SK-MEL-5 (cell line): ENCODE results near the gene GAD1. TPM values are rescaled to one million over a fixed set of nuclear protein-coding genes. Genes with fewer than 3 reads are reported as not detected.

Experiments
- DNase-seq: peaks from one replicate; pipeline ENCODE4 v3.0.0-alpha.2; 2016; ENCODE audit warnings: low read depth, low spot score
- in situ Hi-C: cut with HindIII; loops from 2 replicates; pipeline ENCODE4 v1.10.0; 2016; ENCODE audit warnings: low sequenced_read_pairs, high pct_unique_total_duplicates, low pct_unique_long_range_greater_than_20kb
- total RNA-seq: library from RNA; depleted of rRNA; stranded (reverse); fragments of >200 nt; shearing (Covaris generic); gene quantifications from 2 replicates; pipeline ENCODE4 v1.2.3, GENCODE V29; 2014

Gene GAD1
- total RNA-seq, 1 experiment from 2014 or later = 18.1 TPM

DNA sequence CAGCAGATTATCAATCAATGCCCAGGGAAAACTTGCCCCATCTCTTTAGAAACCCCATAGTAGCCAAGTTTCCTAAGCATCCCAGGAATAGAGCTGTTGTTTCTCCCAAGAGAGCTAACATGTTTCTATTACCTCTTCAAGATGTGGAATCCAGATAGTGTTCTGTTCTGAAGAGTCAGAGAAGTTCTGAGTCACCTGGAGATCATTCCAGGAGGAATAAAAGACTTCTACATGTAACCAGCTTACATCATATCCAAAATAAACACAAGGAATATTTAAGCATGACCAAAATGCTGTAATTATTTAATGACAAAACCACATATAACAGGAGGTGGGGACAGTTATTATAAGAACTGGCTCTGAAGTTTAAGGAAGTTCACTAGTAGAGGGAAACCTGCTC lies 61.4 kb downstream of the GAD1 start:
- DNase-seq = no peak
- in situ Hi-C loops = no loop called here

- in situ Hi-C loops = no loop called here
- peak; percentile 21 for DNase-seq
These were observed 61.8 kb downstream of the GAD1 start for GRCh38 chr2:170878505-170878904.

DNA sequence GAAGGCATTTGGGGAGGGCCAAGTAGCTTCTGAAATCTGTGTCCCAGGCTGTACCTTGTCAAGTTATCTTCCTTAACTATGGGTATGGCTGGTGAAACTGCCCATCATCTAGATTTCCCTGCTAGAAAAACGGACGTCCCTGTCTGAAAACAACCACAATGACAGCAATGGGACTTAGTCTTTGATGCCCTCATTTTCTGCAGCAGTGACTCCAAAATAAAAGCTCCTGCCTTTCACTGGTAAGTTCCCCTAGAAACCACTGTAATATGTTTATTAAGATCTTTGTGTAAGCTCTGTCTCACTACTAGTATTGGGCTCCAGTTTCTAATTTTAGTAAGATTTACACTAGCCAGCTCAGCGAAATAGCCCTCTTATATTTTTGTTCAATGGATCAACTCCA lies 65.2 kb downstream of the GAD1 start:
- in situ Hi-C loops = no loop called here
- no peak for DNase-seq

GRCh38 chr2:170882758-170883157 lies 66.1 kb downstream of the GAD1 start:
- no peak for DNase-seq
- in situ Hi-C loops = no loop called here

GRCh38 chr2:170883683-170884082 lies 67.0 kb downstream of the GAD1 start:
- in situ Hi-C loops = no loop called here
- no peak for DNase-seq

DNA sequence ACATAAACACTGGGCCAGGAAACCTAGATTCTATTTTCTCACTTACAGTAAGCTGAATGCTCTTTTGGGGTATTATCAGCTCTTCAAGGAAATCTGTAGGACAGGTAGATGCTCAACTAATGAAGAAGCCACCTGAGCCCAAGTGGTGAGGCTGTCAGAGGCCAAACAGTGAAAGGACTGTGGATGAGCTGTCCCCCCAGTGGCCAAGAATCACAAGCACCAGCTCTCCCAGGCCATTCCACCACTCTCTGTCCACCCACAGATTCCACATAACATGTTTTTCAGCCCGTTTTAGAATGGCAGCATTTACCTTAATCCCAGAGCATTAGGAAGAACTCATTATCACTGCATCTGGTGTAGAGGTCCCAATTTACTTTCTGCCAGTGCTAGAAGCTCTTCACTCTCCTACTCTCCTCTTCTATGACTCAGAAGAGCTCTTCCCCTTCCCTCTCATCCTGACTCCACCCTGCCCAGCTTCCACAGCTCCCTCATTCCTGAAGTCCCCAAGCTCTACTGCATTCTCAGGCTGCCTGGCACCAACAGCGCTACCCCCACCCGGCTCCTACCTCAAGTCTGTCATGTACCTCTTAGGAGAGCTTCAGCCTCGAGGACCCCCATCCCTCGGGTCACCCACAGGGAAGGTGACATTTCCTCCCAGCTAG lies 68.6 kb downstream of the GAD1 start:
- DNase-seq = no peak
- in situ Hi-C loops = no loop called here

DNA sequence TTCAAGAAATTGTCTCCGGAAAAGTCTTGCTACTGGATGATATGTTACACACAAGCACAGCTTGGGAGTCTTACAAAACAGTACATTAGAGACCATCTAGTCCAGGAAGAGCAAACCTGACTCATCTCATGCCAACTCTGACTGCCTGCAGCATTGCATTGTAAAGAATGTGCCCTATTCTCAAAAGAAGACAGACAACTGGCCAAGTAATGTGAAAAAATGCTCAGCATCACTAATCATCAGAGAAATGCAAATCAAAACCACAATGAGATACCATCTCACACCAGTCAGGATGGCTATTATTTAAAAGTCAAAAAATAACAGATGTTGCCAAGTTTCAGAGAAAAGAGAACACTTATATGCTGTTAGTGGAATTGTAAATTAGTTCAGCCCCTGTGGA lies 69.7 kb downstream of the GAD1 start:
- DNase-seq = peak; percentile 14
- in situ Hi-C loops = no loop called here

DNA sequence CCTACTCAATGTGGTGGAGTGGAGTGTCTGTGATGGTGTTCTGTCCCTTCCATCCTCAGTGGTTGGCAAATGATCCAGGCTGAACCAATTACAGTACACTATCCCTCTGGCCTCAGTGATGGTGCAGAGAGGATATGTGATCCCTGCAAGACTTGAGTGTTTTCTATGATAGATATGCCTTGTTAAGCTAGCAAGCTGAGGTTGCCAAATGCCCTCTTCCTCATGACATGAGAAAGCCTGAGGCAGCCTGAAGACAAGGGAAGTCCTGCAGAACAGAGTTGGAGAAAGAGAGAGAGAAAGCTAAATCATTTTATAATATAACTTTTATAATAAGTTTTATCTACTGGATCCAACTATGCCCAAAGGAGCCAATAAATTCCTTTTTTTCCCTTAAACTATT lies 70.8 kb downstream of the GAD1 start:
- in situ Hi-C loops = no loop called here
- peak; percentile 39 for DNase-seq

- no peak for DNase-seq
- in situ Hi-C loops = no loop called here
These were observed 71.2 kb downstream of the GAD1 start for GRCh38 chr2:170887896-170888295.

DNA sequence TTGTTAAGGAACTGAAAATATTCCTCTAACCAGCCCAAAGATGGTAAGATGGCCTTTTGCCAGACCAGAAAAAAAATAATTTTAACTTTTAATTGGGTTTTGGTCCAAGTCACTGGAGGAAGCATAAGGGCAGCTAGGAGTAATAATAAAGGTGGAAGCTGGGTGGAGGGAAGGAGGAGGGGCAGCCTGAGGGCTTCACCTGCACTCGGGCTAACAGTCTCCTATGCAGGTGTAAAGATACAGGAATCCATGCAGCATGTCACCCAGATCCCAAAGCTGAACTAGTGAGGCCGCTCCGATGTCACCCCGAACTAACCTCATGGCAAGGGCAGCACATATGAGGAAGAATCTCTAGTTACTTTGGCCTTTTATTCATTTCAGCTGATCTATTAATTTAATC lies 75.2 kb downstream of the GAD1 start:
- DNase-seq = no peak
- in situ Hi-C loops = no loop called here

GRCh38 chr2:170892391-170892951 lies 75.8 kb downstream of the GAD1 start:
- in situ Hi-C loops = no loop called here
- no peak for DNase-seq

DNA sequence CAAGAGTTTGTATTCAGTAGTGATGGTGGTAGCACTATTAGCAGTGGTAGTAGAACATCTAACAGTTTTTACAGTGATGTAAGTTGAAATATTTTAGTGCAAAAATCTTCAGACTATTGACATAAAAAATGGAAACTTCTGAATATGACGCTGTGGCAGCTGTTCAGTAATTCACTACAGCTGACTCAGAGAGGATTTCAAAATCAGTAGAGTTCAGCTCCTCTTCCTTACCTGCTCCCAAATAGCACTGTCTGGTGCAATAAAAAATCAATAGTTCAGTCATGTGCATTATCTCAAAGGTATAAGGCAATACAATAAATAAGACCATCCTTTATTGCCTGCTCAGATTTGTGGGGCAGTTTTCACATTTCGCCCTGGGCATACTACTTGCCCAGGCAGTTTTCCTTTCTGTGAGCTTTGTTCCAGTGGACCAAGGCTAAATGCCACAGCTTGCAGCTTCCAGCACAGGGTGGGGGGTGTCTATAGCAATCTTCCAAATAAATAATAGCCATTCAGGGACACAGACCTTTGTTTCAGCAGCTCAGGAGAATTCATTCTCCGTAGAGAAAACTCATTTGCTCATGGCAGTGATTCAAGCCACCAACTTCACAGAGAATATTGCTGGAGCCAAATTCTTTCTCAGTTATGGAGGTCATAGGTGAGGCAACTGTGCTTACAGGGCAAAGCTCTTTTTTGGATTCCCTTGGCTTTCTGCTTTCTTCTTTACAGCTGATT lies 78.5 kb downstream of the GAD1 start:
- in situ Hi-C loops = no loop called here
- DNase-seq = no peak

- in situ Hi-C loops = no loop called here
These were observed 79.9 kb downstream of the GAD1 start for GRCh38 chr2:170896622-170897021.

DNA sequence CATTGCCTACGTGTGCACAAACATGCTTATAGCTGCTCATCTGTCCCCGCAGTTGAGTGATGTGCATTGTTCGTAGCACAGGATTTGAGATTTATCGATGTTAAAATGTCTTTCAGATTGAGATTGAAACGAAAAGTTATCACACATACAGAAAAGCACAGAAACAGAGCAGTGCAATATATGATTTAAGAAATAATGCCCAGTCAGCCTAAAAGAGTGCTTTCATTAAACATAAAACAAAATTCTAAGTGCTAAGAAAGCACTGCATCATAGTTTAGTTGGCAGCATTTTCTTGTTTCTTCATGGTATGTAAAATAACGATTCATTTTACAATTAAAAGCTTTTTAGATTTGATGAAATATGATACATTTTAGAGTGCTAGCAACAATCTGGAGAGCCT lies 80.4 kb downstream of the GAD1 start:
- in situ Hi-C loops = no loop called here

More at GRCh38 chr2:170896622-170897021, 79.9 kb downstream of the GAD1 start:
- DNase-seq = no peak

GRCh38 chr2:170905864-170906263 lies 89.2 kb downstream of the GAD1 start:
- in situ Hi-C loops = no loop called here
- peak; percentile 38 for DNase-seq

More for the DNA sequence above, 80.4 kb downstream of the GAD1 start:
- no peak for DNase-seq
